H1 (cell line): ENCODE measurements around the gene TEAD1.

Source experiments
- ASH2L ChIP-seq: fragments of 200-600, 300-600 bp; sonication (generic); IDR thresholded peaks from one replicate; pipeline ENCODE4 v1.7.1; 2017; ENCODE audit warnings: low read length
- CREB1 ChIP-seq: IDR thresholded peaks from 2 replicates; pipeline ENCODE4 v1.6.1; 2012; ENCODE audit warnings: inconsistent platforms
- CTCF ChIP-seq, 3 experiments: IDR thresholded peaks; 1 replicate in 2 of 3; 2 replicates in 1 of 3; pipeline versions ENCODE4 v1.5.1 to v1.6.1; 2011; ENCODE audit warnings: low read length in 3 of 3, mild to moderate bottlenecking in 3 of 3, inconsistent platforms in 2 of 3, low read depth in 1 of 3, moderate library complexity in 1 of 3; ENCODE audit not compliant: insufficient read depth in 1 of 3; ENCODE audit errors: control extremely low read depth in 1 of 3
- EGR1 ChIP-seq: IDR thresholded peaks from 2 replicates; pipeline ENCODE4 v1.6.1; 2011; ENCODE audit warnings: low read depth, low read length, borderline replicate concordance
- EP300 ChIP-seq, 2 experiments: IDR thresholded peaks; 1 replicate in 1 of 2; 2 replicates in 1 of 2; pipeline ENCODE4 v1.6.1; 2011 to 2012; ENCODE audit warnings: low read depth in 2 of 2, low read length in 2 of 2, mild to moderate bottlenecking in 2 of 2, borderline replicate concordance in 1 of 2, inconsistent platforms in 1 of 2, moderate library complexity in 1 of 2
- EZH2 ChIP-seq: fragments of 200-600 bp; sonication (generic); IDR thresholded peaks from 2 replicates; pipeline ENCODE4 v1.7.1; 2012; ENCODE audit warnings: low read depth, mild to moderate bottlenecking, moderate library complexity, low read length, inconsistent platforms; ENCODE audit not compliant: severe bottlenecking
- POLR2AphosphoS5 ChIP-seq: IDR thresholded peaks from 2 replicates; pipeline ENCODE4 v1.6.1; 2011; ENCODE audit warnings: low read depth, low read length
- RNF2 ChIP-seq: fragments of 200-900, 300-1000 bp; sonication (generic); IDR thresholded peaks from 2 replicates; pipeline ENCODE4 v1.7.1; 2016; ENCODE audit warnings: borderline replicate concordance, low read depth, mild to moderate bottlenecking, antibody characterized with exemption, low read length; ENCODE audit not compliant: poor library complexity, severe bottlenecking; ENCODE audit errors: missing control alignments
- RXRA ChIP-seq: IDR thresholded peaks from 2 replicates; pipeline ENCODE4 v1.6.1; 2011; ENCODE audit warnings: low read depth, mild to moderate bottlenecking, low read length, moderate library complexity; ENCODE audit not compliant: insufficient read depth
- SIX5 ChIP-seq: IDR thresholded peaks from 2 replicates; pipeline ENCODE4 v1.6.1; 2011; ENCODE audit warnings: mild to moderate bottlenecking, low read depth, low read length
- SP1 ChIP-seq: IDR thresholded peaks from 2 replicates; pipeline ENCODE4 v1.6.1; 2011; ENCODE audit warnings: low read depth, low read length
- SP2 ChIP-seq: IDR thresholded peaks from 2 replicates; pipeline ENCODE4 v1.6.1; 2012; ENCODE audit warnings: mild to moderate bottlenecking, low read length, inconsistent platforms
- SUZ12 ChIP-seq: fragments of 200-600 bp; sonication (generic); IDR thresholded peaks from 2 replicates; pipeline ENCODE4 v1.6.1; 2012; ENCODE audit warnings: mild to moderate bottlenecking, inconsistent platforms, low read length, moderate library complexity, mixed read lengths

DNA sequence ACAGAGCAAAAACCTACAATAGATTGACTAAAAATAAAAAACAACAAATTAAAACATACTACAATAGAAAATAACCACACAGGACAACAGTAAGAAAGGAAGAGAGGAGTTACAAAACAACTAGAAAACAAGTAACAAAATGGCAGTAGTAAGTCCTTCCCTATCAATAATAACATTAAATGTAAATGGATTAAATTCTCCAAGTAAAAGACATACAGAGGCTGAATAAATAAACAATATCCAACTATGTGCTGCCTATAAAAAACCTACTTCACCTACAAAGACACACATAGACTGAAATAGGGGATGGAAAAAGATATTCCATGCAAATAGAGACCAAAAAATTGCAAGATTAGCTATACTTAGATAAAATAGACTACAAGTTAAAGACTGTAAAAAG is 277.9 kb downstream of the TEAD1 start:
- TF ChIP-seq SP2 (no peak), CTCF (IDR thresholded peaks at IDR 0.05; ENCODE audit: control extremely low read depth in 1 of 3, insufficient read depth in 1 of 3, low read depth in 1 of 3, low read length in 3 of 3) (no peak), RNF2 (no peak), CREB1 (no peak), EZH2 (no peak), EP300 (IDR thresholded peaks at IDR 0.05; ENCODE audit: borderline replicate concordance in 1 of 2, low read depth in 2 of 2, low read length in 2 of 2) (no peak), ASH2L (no peak), POLR2AphosphoS5 (no peak), SUZ12 (no peak), SP1 (no peak), RXRA (no peak), SIX5 (no peak), EGR1 (no peak)
